Measurements from ENCODE around the gene PGRMC1.
"Not testable (repeated sequence)": the region's sequence is repeated elsewhere in the genome, so short reads cannot be mapped to it uniquely, and the experiment has no call there.

Gene PGRMC1

GRCh38 chrX:119290476-119290875 is 54.4 kb downstream of the PGRMC1 start:
- TF ChIP-seq, protein P1, sequence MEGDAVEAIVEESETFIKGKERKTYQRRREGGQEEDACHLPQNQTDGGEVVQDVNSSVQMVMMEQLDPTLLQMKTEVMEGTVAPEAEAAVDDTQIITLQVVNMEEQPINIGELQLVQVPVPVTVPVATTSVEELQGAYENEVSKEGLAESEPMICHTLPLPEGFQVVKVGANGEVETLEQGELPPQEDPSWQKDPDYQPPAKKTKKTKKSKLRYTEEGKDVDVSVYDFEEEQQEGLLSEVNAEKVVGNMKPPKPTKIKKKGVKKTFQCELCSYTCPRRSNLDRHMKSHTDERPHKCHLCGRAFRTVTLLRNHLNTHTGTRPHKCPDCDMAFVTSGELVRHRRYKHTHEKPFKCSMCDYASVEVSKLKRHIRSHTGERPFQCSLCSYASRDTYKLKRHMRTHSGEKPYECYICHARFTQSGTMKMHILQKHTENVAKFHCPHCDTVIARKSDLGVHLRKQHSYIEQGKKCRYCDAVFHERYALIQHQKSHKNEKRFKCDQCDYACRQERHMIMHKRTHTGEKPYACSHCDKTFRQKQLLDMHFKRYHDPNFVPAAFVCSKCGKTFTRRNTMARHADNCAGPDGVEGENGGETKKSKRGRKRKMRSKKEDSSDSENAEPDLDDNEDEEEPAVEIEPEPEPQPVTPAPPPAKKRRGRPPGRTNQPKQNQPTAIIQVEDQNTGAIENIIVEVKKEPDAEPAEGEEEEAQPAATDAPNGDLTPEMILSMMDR (IDR thresholded peaks at IDR 0.05; ENCODE audit: insufficient read depth, missing control alignments), result no peak
- FAIRE-seq (peak; percentile 88), DNase-seq (ENCODE audit: insufficient read length, low spot score) (no peak)

GRCh38 chrX:119291246-119291645 is 55.2 kb downstream of the PGRMC1 start:
- FAIRE-seq; DNase-seq (ENCODE audit: insufficient read length, low spot score): not testable (repeated sequence)

- FAIRE-seq, result no peak
- no peak for DNase-seq (ENCODE audit: insufficient read length, low spot score)
- TF ChIP-seq, protein P1 (IDR thresholded peaks at IDR 0.05; ENCODE audit: insufficient read depth, missing control alignments), result peak; percentile 24
These were observed 56.4 kb downstream of the PGRMC1 start for GRCh38 chrX:119292445-119292844.
